DOHH2 (cell line): ENCODE results near the gene SCAMP4.

Experiments used
- CTCF ChIP-seq: fragments of 200-600 bp; sonication (generic); IDR thresholded peaks from one replicate; pipeline ENCODE4 v1.5.1; 2014; ENCODE audit warnings: antibody characterized with exemption, mild to moderate bottlenecking, low read depth, low read length; ENCODE audit not compliant: poor library complexity, severe bottlenecking
- EZH2phosphoT487 ChIP-seq: fragments of 200-600 bp; sonication (generic); IDR thresholded peaks from 2 replicates; pipeline ENCODE4 v1.6.1; 2017; ENCODE audit warnings: borderline replicate concordance, mild to moderate bottlenecking, antibody characterized with exemption, low read length, moderate library complexity, mixed read lengths

- TF ChIP-seq CTCF (no peak), EZH2phosphoT487 (no peak)
Measured at GRCh38 chr19:1950640-1951039, 45.4 kb downstream of the SCAMP4 start.
